A549 (cell line): ENCODE measurements around the gene PPP3CB. TPM values are rescaled to one million over a fixed set of nuclear protein-coding genes. Genes with fewer than 3 reads are reported as not detected.

Experiments used
- ATAC-seq, 2 experiments: fragments of 200-7000 bp in 1 of 2; fragments of >200 bp in 1 of 2; cut with Nextera tagmentation in 1 of 2; cut with Tn5 transposase in 1 of 2; 3 replicates each; pipeline versions ENCODE4 v1.8.0 to v1.9.1; 2018 to 2020; ENCODE audit warnings: mild to moderate bottlenecking in 1 of 2, moderate library complexity in 1 of 2
- CTCF ChIA-PET: fragments of 300-600 bp; sonication (Branson Sonifier 250); formaldehyde crosslinking; extraction: SDS; loops from one replicate; lab custom pipeline; 2021; ENCODE audit warnings: antibody characterized with exemption, inconsistent platforms; lab: Yijun Ruan, JAX
- POLR2A ChIA-PET: fragments of 350-600 bp; formaldehyde crosslinking; extraction: SDS; loops from one replicate; lab custom pipeline; 2021; ENCODE audit warnings: antibody characterized with exemption, inconsistent platforms; lab: Yijun Ruan, JAX
- DNase-seq, 2 experiments: peaks; one replicate each; pipeline versions ENCODE4 v3.0.0 to v3.0.0-alpha.2; 2011 to 2016; ENCODE audit warnings: low read depth in 1 of 2, low spot score in 1 of 2
- FAIRE-seq: peaks from 2 replicates; lab custom pipeline; 2011; peaks lifted over from hg19 to GRCh38; lab: Jason Lieb, UNC
- H3K27ac ChIP-seq, 2 experiments: fragments of >200 bp; sonication (Bioruptor Twin); formaldehyde crosslinking; 3 replicates each; pipeline ENCODE4 v1.5.1; 2016 to 2017
- H3K4me1 ChIP-seq: fragments of >200 bp; sonication (Bioruptor Twin); formaldehyde crosslinking; 3 replicates; pipeline ENCODE4 v1.6.1; 2016
- H3K4me2 ChIP-seq: fragments of >200 bp; sonication (Bioruptor Twin); formaldehyde crosslinking; 3 replicates; pipeline ENCODE4 v1.6.1; 2016
- H3K4me3 ChIP-seq: fragments of >200 bp; sonication (Bioruptor Twin); formaldehyde crosslinking; 3 replicates; pipeline ENCODE4 v1.5.1; 2016
- H3K9me3 ChIP-seq: fragments of >200 bp; sonication (Bioruptor Twin); formaldehyde crosslinking; 3 replicates; pipeline ENCODE4 v1.6.1; 2016
- CBX2 ChIP-seq: fragments of 200-600 bp; sonication (generic); IDR thresholded peaks from 2 replicates; pipeline ENCODE4 v1.6.1; 2016; ENCODE audit warnings: low read depth, mild to moderate bottlenecking, borderline replicate concordance
- CBX8 ChIP-seq: fragments of 200-600 bp; sonication (generic); IDR thresholded peaks from 2 replicates; pipeline ENCODE4 v1.6.1; 2016
- CHD2 ChIP-seq: fragments of 150-350 bp; IDR thresholded peaks from 2 replicates; pipeline ENCODE4 v1.6.1; 2014; ENCODE audit warnings: low read length; ENCODE audit not compliant: partially characterized antibody
- CHD4 ChIP-seq: fragments of 200-600 bp; sonication (generic); IDR thresholded peaks from 2 replicates; pipeline ENCODE4 v1.6.1; 2016; ENCODE audit warnings: antibody characterized with exemption, mild to moderate bottlenecking, borderline replicate concordance
- EHF ChIP-seq: fragments of 250-450 bp; sonication (Bioruptor Pico); IDR thresholded peaks from 2 replicates; pipeline ENCODE4 v1.5.0; 2020; ENCODE audit warnings: mild to moderate bottlenecking
- EP300 ChIP-seq, 2 experiments: fragments of >200 bp; sonication (Bioruptor Twin); formaldehyde crosslinking; IDR thresholded peaks; 2 replicates in 1 of 2; 3 replicates in 1 of 2; pipeline ENCODE4 v1.6.1; 2016 to 2017
- HOXA7 ChIP-seq: fragments of 250-450 bp; sonication (Bioruptor Pico); IDR thresholded peaks from 2 replicates; pipeline ENCODE4 v1.5.0; 2020; ENCODE audit warnings: mild to moderate bottlenecking, moderate library complexity
- JUN ChIP-seq, 2 experiments: fragments of >200 bp; sonication (Bioruptor Twin); formaldehyde crosslinking; IDR thresholded peaks; 2 replicates in 1 of 2; 3 replicates in 1 of 2; pipeline ENCODE4 v1.6.1; 2016 to 2017
- KDM1A ChIP-seq: fragments of 200-600 bp; sonication (generic); IDR thresholded peaks from 2 replicates; pipeline ENCODE4 v1.6.1; 2016; ENCODE audit warnings: low read depth, mild to moderate bottlenecking
- KDM5A ChIP-seq: fragments of 200-600 bp; sonication (generic); IDR thresholded peaks from 2 replicates; pipeline ENCODE4 v1.6.1; 2016; ENCODE audit warnings: antibody characterized with exemption, mild to moderate bottlenecking
- POLR2A ChIP-seq: IDR thresholded peaks from 2 replicates; pipeline ENCODE4 v1.6.1; 2012; ENCODE audit warnings: mild to moderate bottlenecking, low read length
- RNF2 ChIP-seq: fragments of 200-600 bp; sonication (generic); IDR thresholded peaks from 2 replicates; pipeline ENCODE4 v1.6.1; 2016; ENCODE audit warnings: low read depth, mild to moderate bottlenecking, antibody characterized with exemption, moderate library complexity, borderline replicate concordance
- ZNF302 ChIP-seq: fragments of 250-450 bp; sonication (Bioruptor Pico); IDR thresholded peaks from 2 replicates; pipeline ENCODE4 v1.9.0; 2021; ENCODE audit warnings: inconsistent platforms, mild to moderate bottlenecking, moderate library complexity
- WGBS: methylation state at CpG from one replicate; pipeline ENCODE4 v1.1.6; 2017; ENCODE audit errors: missing lambda C conversion rate; 5-methylcytosine and 5-hydroxymethylcytosine counted together
- polyA plus RNA-seq, 4 experiments: library from polyadenylated mRNA; depleted of rRNA in 3 of 4; stranded (reverse); fragments of >200 nt; fragmentation: RNase III in 1 of 4; extraction: RNeasy Plus Mini Kit Qiagen cat#74134 plus additional on column Dnase treatment in 1 of 4; gene quantifications; 2 replicates in 3 of 4; 3 replicates in 1 of 4; pipeline ENCODE4 v1.2.3, GENCODE V29; 2011 to 2017
- TF ChIP-seq, protein P1 (sequence below): IDR thresholded peaks from 2 replicates; pipeline ENCODE4 v1.6.1; 2012
- TF ChIP-seq, protein P2 (sequence below): fragments of 450-650 bp; IDR thresholded peaks from 2 replicates; pipeline ENCODE4 v1.6.1; 2014; ENCODE audit warnings: antibody characterized with exemption
- TF ChIP-seq, protein P3 (sequence below): fragments of >200 bp; sonication (Bioruptor Twin); formaldehyde crosslinking; IDR thresholded peaks from 2 replicates; pipeline ENCODE4 v1.6.1; 2016
- TF ChIP-seq, protein P4 (sequence below): fragments of 200-600 bp; sonication (generic); IDR thresholded peaks from 2 replicates; pipeline ENCODE4 v1.6.1; 2016; ENCODE audit warnings: antibody characterized with exemption, mild to moderate bottlenecking, moderate library complexity

PPP3CB gene
- polyA plus RNA-seq, 2 of the 4 experiments (the other 2 are of a cell fraction) = 20.8 to 25.4 TPM

DNA sequence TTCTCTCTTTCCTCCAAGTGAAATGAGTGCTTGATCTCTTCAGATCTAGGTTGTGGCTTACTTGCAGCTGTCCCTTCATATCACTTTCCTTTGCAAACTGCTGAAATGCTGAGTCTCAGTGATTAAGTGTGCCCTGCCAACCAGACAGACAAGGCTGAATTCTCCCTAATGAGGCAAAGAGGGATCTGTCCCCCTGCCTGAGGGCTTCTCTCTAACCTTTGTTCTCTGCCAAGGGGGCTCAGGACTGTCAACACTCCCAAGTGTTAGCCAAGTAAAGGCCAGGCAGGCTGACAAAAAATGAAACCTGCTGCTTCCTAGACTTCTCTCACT, 62.3 kb downstream of the PPP3CB start, which contains the start of gene MSS51:
Gene MSS51 (minus strand): TSS at position 24 of the 330 bp plus-strand sequence. CDS start 5,277 bp downstream, outside the sequence.
- Histone ChIP-seq H3K9me3 (no peaks in the 10 kb centered on the region), H3K27ac (no peak within 1 kb of the TSS), H3K4me2 (no peak within 1 kb of the TSS), H3K4me1 (no peaks in the 10 kb centered on the region), H3K4me3 (no peak within 1 kb of the TSS)
- DNase-seq (no peak), ATAC-seq (no peak), FAIRE-seq (no peak)
- ChIA-PET POLR2A (interaction anchor here (1.9 kb wide), 1 partner anchor 62 kb away, joined by 7 read pairs; the partner anchor contains the start of gene PPP3CB), CTCF (no interaction called here)
- no peak for TF ChIP-seq HOXA7 (CRISPR knock-in tag)
- no peak for TF ChIP-seq JUN (IDR thresholded peaks at IDR 0.05)
- no peak for TF ChIP-seq RNF2
- TF ChIP-seq CHD2 = no peak
- no peak for TF ChIP-seq KDM5A
- no peak for TF ChIP-seq CHD4
- no peak for TF ChIP-seq EP300 (IDR thresholded peaks at IDR 0.05)
- TF ChIP-seq, protein P1, sequence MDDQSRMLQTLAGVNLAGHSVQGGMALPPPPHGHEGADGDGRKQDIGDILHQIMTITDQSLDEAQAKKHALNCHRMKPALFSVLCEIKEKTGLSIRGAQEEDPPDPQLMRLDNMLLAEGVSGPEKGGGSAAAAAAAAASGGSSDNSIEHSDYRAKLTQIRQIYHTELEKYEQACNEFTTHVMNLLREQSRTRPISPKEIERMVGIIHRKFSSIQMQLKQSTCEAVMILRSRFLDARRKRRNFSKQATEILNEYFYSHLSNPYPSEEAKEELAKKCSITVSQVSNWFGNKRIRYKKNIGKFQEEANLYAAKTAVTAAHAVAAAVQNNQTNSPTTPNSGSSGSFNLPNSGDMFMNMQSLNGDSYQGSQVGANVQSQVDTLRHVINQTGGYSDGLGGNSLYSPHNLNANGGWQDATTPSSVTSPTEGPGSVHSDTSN = no peak
- TF ChIP-seq, protein P2, sequence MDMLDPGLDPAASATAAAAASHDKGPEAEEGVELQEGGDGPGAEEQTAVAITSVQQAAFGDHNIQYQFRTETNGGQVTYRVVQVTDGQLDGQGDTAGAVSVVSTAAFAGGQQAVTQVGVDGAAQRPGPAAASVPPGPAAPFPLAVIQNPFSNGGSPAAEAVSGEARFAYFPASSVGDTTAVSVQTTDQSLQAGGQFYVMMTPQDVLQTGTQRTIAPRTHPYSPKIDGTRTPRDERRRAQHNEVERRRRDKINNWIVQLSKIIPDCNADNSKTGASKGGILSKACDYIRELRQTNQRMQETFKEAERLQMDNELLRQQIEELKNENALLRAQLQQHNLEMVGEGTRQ = no peak

DNA sequence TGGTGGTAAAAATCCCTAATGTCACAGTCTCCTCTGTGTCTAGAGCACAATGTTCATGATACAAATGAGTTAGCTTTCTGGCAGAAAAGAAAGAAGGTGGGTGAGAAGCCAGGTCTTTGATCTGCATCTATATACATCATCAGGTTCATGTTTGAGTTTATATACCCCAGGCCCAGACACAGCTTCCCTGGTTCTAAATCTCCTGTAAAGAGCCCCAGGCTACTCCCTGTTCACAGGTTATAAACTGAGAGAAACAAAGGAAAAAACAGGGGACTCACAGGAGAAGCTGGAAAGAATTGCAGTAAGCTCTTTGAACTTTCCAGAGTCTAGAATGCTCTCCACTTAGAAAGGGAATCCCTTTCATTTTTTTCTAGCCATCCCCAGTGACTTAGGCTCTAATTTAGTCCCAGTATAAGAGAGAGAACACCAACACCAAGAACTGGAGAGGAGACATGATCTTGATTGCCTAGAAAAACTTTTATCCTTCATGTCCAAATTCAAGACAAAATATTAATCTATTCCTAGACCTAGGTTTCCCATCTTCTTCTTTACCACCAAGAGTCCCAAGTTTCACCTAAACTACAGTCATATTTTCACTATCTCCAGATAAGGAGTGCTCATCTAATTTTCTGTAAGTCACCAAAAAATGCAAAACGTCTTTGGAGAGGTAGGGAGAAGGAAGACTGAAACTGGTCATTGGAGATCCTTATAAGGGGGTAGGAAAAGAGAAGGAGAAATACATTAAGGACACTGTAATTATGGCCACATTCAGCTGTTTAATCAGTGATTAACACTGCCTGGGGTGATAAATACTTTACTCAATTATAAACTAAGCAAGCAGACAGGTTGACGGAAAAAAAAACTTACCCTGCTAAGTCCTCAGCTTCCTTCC, 62.9 kb downstream of the PPP3CB start:
- no peaks in the 10 kb centered on the region for H3K9me3 ChIP-seq
- H3K4me1 ChIP-seq = no peaks in the 10 kb centered on the region
- H3K4me2 ChIP-seq = no peak overlapping the region
- 64% methylated on average over 2 of the region's 2 CpGs for WGBS
- CTCF ChIA-PET = interaction anchor here (0.6 kb wide), 1 partner anchor 34 kb away, joined by 3 read pairs; no protein-coding TSS in a partner anchor
- DNase-seq (no peak), ATAC-seq (no peak), FAIRE-seq (no peak)
- no peak overlapping the region for H3K27ac ChIP-seq
- H3K4me3 ChIP-seq = no peak overlapping the region
- POLR2A ChIA-PET = interaction anchor here (1.9 kb wide), 1 partner anchor 63 kb away, joined by 7 read pairs; the partner anchor contains the start of gene PPP3CB
- TF ChIP-seq, protein P3, sequence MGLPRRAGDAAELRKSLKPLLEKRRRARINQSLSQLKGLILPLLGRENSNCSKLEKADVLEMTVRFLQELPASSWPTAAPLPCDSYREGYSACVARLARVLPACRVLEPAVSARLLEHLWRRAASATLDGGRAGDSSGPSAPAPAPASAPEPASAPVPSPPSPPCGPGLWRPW = no peak
- TF ChIP-seq EHF (no peak), KDM1A (no peak)
- TF ChIP-seq, protein P4, sequence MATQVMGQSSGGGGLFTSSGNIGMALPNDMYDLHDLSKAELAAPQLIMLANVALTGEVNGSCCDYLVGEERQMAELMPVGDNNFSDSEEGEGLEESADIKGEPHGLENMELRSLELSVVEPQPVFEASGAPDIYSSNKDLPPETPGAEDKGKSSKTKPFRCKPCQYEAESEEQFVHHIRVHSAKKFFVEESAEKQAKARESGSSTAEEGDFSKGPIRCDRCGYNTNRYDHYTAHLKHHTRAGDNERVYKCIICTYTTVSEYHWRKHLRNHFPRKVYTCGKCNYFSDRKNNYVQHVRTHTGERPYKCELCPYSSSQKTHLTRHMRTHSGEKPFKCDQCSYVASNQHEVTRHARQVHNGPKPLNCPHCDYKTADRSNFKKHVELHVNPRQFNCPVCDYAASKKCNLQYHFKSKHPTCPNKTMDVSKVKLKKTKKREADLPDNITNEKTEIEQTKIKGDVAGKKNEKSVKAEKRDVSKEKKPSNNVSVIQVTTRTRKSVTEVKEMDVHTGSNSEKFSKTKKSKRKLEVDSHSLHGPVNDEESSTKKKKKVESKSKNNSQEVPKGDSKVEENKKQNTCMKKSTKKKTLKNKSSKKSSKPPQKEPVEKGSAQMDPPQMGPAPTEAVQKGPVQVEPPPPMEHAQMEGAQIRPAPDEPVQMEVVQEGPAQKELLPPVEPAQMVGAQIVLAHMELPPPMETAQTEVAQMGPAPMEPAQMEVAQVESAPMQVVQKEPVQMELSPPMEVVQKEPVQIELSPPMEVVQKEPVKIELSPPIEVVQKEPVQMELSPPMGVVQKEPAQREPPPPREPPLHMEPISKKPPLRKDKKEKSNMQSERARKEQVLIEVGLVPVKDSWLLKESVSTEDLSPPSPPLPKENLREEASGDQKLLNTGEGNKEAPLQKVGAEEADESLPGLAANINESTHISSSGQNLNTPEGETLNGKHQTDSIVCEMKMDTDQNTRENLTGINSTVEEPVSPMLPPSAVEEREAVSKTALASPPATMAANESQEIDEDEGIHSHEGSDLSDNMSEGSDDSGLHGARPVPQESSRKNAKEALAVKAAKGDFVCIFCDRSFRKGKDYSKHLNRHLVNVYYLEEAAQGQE = no peak

DNA sequence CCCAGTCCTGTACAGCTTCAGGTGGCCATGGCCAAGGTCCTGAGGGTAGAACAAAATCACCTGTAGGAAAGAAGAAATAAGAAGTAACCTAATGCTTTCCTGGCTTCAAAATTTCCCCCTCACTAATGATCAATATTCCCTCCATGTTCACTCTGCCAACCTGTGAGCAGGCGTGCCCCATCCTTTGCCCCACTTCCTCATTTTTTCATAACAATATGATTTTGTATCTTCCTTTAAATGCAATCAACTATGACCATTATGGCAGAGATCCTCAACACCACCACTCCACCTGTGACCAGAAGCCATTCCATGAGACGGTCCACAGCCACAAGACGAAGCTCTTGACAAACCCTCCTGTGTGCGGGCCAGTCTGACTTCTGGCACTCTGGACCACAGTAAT, 69.5 kb downstream of the PPP3CB start:
- H3K27ac ChIP-seq = no peak overlapping the region
- WGBS = 95% methylated on average over 4 of the region's 4 CpGs
- H3K9me3 ChIP-seq = no peaks in the 10 kb centered on the region
- no peaks in the 10 kb centered on the region for H3K4me1 ChIP-seq
- ATAC-seq = no peak
- POLR2A ChIA-PET = no interaction called here
- no peak for FAIRE-seq
- CTCF ChIA-PET = interaction anchor here (0.6 kb wide), 1 partner anchor 68 kb away, joined by 4 read pairs; the partner anchor contains the start of gene CFAP70
- DNase-seq = no peak
- no peak overlapping the region for H3K4me2 ChIP-seq
- H3K4me3 ChIP-seq = no peak overlapping the region
- TF ChIP-seq CBX2 = no peak
- TF ChIP-seq CBX8 = no peak
- no peak for TF ChIP-seq POLR2A
- no peak for TF ChIP-seq CHD2
- TF ChIP-seq ZNF302 (CRISPR knock-in tag) = no peak
- TF ChIP-seq, all 56 proteins: peak for 0
